ENCODE results near the gene USB1.

DNA sequence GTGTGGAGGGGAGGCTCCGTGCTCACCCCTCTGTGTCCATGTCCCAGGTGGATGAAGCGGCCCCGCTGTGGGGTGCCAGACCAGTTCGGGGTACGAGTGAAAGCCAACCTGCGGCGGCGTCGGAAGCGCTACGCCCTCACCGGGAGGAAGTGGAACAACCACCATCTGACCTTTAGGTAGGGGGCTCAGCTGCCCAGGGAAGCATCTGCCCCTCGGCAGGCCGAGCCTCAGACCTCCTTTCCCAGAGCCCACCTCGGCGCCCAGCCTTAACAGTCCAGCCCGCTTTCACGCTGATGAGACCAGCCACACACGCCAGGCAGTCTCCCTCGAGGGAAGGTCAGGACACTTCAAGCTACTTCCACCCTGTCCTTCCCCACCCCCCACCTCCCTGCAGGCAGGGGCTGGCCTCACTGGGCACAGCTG, 37.0 kb downstream of the USB1 start:
- no peak for TF ChIP-seq EP300 (IDR thresholded peaks at IDR 0.05)
- TF ChIP-seq, protein P1, sequence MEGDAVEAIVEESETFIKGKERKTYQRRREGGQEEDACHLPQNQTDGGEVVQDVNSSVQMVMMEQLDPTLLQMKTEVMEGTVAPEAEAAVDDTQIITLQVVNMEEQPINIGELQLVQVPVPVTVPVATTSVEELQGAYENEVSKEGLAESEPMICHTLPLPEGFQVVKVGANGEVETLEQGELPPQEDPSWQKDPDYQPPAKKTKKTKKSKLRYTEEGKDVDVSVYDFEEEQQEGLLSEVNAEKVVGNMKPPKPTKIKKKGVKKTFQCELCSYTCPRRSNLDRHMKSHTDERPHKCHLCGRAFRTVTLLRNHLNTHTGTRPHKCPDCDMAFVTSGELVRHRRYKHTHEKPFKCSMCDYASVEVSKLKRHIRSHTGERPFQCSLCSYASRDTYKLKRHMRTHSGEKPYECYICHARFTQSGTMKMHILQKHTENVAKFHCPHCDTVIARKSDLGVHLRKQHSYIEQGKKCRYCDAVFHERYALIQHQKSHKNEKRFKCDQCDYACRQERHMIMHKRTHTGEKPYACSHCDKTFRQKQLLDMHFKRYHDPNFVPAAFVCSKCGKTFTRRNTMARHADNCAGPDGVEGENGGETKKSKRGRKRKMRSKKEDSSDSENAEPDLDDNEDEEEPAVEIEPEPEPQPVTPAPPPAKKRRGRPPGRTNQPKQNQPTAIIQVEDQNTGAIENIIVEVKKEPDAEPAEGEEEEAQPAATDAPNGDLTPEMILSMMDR (IDR thresholded peaks at IDR 0.05) = no peak
- TF ChIP-seq POLR2A (IDR thresholded peaks at IDR 0.05) = no peak
